Measurements from ENCODE around the gene BRINP1. TPM values are rescaled to one million over a fixed set of nuclear protein-coding genes. Genes with fewer than 3 reads are reported as not detected.

The BRINP1 gene
- total and polyA plus RNA-seq, 10 of the 15 experiments (the other 5 are each of a cell fraction or from before 2014, with no cell fraction given): not detected

- Histone ChIP-seq H3K36me3 (ENCODE audit: control insufficient read depth in 2 of 2, insufficient read depth in 2 of 2, low read length in 1 of 2) (no peaks in the 10 kb centered on the region), H3K9ac (ENCODE audit: control insufficient read depth, insufficient read depth, low read length) (no peak overlapping the region), H3K4me1 (ENCODE audit: control insufficient read depth, insufficient read depth, low read length) (no peaks in the 10 kb centered on the region), H2AFZ (ENCODE audit: control insufficient read depth, low read depth, low read length) (no peak overlapping the region), H3K27me3 (replicated peaks in 1 of 2; ENCODE audit: control insufficient read depth in 2 of 2, insufficient read depth in 2 of 2, low read length in 1 of 2) (no peaks in the 10 kb centered on the region), H3K9me3 (replicated peaks; ENCODE audit: control insufficient read depth, insufficient read depth, low read length) (no peaks in the 10 kb centered on the region), H3K79me2 (ENCODE audit: control insufficient read depth, insufficient read depth, low read length) (no peaks in the 10 kb centered on the region), H4K20me1 (ENCODE audit: control insufficient read depth, insufficient read depth) (no peaks in the 10 kb centered on the region), H3K4me2 (ENCODE audit: control insufficient read depth, insufficient read depth) (no peak overlapping the region), H3K27ac (ENCODE audit: control insufficient read depth, insufficient read depth) (no peak overlapping the region), H3K4me3 (no peak overlapping the region)
- TF ChIP-seq MXI1 (IDR thresholded peaks at IDR 0.05; ENCODE audit: low read depth, low read length) (no peak), ZZZ3 (IDR thresholded peaks at IDR 0.05; ENCODE audit: control insufficient read depth, insufficient read length, low read depth) (no peak), SREBF2 (IDR thresholded peaks at IDR 0.05; ENCODE audit: low read length) (no peak), MEF2B (IDR thresholded peaks at IDR 0.05; ENCODE audit: partially characterized antibody, poor library complexity, severe bottlenecking) (no peak), TCF3 (IDR thresholded peaks at IDR 0.05; ENCODE audit: borderline replicate concordance, insufficient read depth, low read depth, low read length) (no peak), FOS (IDR thresholded peaks at IDR 0.05; ENCODE audit: borderline replicate concordance, extremely low read depth, insufficient read length) (no peak), NFXL1 (IDR thresholded peaks at IDR 0.05; ENCODE audit: borderline replicate concordance) (no peak), SRF (IDR thresholded peaks at IDR 0.05; ENCODE audit: low read depth in 2 of 2, low read length in 2 of 2) (no peak), RBBP5 (conservative IDR thresholded peaks at IDR 0.05) (no peak), RUNX3 (IDR thresholded peaks at IDR 0.05; ENCODE audit: low read length) (no peak), CREB1 (IDR thresholded peaks at IDR 0.05; ENCODE audit: low read depth) (no peak)
- TF ChIP-seq, protein P1, sequence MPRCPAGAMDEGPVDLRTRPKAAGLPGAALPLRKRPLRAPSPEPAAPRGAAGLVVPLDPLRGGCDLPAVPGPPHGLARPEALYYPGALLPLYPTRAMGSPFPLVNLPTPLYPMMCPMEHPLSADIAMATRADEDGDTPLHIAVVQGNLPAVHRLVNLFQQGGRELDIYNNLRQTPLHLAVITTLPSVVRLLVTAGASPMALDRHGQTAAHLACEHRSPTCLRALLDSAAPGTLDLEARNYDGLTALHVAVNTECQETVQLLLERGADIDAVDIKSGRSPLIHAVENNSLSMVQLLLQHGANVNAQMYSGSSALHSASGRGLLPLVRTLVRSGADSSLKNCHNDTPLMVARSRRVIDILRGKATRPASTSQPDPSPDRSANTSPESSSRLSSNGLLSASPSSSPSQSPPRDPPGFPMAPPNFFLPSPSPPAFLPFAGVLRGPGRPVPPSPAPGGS (IDR thresholded peaks at IDR 0.05; ENCODE audit: borderline replicate concordance, insufficient read depth, low read depth, low read length, poor library complexity, severe bottlenecking): no peak
- TF ChIP-seq, protein P2, sequence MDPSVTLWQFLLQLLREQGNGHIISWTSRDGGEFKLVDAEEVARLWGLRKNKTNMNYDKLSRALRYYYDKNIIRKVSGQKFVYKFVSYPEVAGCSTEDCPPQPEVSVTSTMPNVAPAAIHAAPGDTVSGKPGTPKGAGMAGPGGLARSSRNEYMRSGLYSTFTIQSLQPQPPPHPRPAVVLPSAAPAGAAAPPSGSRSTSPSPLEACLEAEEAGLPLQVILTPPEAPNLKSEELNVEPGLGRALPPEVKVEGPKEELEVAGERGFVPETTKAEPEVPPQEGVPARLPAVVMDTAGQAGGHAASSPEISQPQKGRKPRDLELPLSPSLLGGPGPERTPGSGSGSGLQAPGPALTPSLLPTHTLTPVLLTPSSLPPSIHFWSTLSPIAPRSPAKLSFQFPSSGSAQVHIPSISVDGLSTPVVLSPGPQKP (IDR thresholded peaks at IDR 0.05; ENCODE audit: low read depth, low read length): no peak
- TF ChIP-seq, protein P3, sequence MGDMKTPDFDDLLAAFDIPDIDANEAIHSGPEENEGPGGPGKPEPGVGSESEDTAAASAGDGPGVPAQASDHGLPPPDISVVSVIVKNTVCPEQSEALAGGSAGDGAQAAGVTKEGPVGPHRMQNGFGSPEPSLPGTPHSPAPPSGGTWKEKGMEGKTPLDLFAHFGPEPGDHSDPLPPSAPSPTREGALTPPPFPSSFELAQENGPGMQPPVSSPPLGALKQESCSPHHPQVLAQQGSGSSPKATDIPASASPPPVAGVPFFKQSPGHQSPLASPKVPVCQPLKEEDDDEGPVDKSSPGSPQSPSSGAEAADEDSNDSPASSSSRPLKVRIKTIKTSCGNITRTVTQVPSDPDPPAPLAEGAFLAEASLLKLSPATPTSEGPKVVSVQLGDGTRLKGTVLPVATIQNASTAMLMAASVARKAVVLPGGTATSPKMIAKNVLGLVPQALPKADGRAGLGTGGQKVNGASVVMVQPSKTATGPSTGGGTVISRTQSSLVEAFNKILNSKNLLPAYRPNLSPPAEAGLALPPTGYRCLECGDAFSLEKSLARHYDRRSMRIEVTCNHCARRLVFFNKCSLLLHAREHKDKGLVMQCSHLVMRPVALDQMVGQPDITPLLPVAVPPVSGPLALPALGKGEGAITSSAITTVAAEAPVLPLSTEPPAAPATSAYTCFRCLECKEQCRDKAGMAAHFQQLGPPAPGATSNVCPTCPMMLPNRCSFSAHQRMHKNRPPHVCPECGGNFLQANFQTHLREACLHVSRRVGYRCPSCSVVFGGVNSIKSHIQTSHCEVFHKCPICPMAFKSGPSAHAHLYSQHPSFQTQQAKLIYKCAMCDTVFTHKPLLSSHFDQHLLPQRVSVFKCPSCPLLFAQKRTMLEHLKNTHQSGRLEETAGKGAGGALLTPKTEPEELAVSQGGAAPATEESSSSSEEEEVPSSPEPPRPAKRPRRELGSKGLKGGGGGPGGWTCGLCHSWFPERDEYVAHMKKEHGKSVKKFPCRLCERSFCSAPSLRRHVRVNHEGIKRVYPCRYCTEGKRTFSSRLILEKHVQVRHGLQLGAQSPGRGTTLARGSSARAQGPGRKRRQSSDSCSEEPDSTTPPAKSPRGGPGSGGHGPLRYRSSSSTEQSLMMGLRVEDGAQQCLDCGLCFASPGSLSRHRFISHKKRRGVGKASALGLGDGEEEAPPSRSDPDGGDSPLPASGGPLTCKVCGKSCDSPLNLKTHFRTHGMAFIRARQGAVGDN (IDR thresholded peaks at IDR 0.05): no peak
- CTCF ChIA-PET: no interaction called here
- WGBS (ENCODE audit: insufficient coverage, insufficient replicate concordance, low lambda C conversion rate, missing lambda C conversion rate): 5% methylated on average over 5 of the region's 5 CpGs
- FAIRE-seq: no peak
- POLR2A ChIA-PET: no interaction called here
- intact Hi-C loops (cut with micrococcal nuclease; ENCODE audit: unreplicated experiment) (no loop called here), in situ Hi-C loops (cut with MboI) (no loop called here)
- no TSS peak for BruUV-seq (replicated peaks)
- no peak for DNase-seq (ENCODE audit: low read depth, low spot score)
- SMC1A ChIA-PET (ENCODE audit: uncharacterized antibody, unreplicated experiment): no interaction called here
- ATAC-seq: no peak
- RAD21 ChIA-PET (ENCODE audit: unreplicated experiment): no interaction called here
These were observed 58.5 kb downstream of the BRINP1 start for GRCh38 chr9:119310741-119311140.

Data from GM12878 (cell line).